Kidney (tissue), 14 donors: Measurements from ENCODE around the gene CORO2B. TPM values are rescaled to one million over a fixed set of nuclear protein-coding genes. Genes with fewer than 3 reads are reported as not detected.

Experiments
- DNase-seq, 5 donors: peaks; one replicate each; pipeline ENCODE4 v3.0.0-alpha.2; 2013 to 2020
- FAIRE-seq: peaks from 2 replicates; lab custom pipeline; 2012; peaks lifted over from hg19 to GRCh38; lab: Jason Lieb, UNC
- H3K27ac ChIP-seq, 2 donors: one replicate each; pipeline ENCODE4 v1.7.0; 2013; ENCODE audit warnings: low read depth in 2 of 2, low read length in 2 of 2, inconsistent platforms in 1 of 2
- H3K27me3 ChIP-seq: one replicate; pipeline ENCODE4 v1.7.1; 2013; ENCODE audit warnings: low read length, inconsistent platforms; ENCODE audit not compliant: control insufficient read depth, insufficient read depth
- H3K36me3 ChIP-seq, 3 donors: one replicate each; pipeline versions ENCODE4 v1.7.0 to v1.7.1; 2013; ENCODE audit warnings: low read length in 3 of 3, control low read depth in 1 of 3, inconsistent platforms in 1 of 3; ENCODE audit not compliant: insufficient read depth in 3 of 3, control insufficient read depth in 2 of 3
- H3K4me1 ChIP-seq, 3 donors: one replicate each; pipeline versions ENCODE4 v1.7.0 to v1.7.1; 2013; ENCODE audit warnings: low read length in 3 of 3, inconsistent platforms in 1 of 3, low read depth in 1 of 3; ENCODE audit not compliant: control insufficient read depth in 2 of 3, insufficient read depth in 2 of 3
- H3K4me3 ChIP-seq, 3 donors: one replicate each; pipeline versions ENCODE4 v1.7.0 to v1.8.1; 2013; ENCODE audit warnings: low read length in 3 of 3, control low read depth in 1 of 3, inconsistent platforms in 1 of 3
- H3K9ac ChIP-seq, 3 donors: one replicate each; pipeline versions ENCODE4 v1.7.0 to v1.7.1; 2013; ENCODE audit warnings: low read length in 3 of 3, control low read depth in 1 of 3, inconsistent platforms in 1 of 3
- H3K9me3 ChIP-seq, 3 donors: one replicate each; pipeline versions ENCODE4 v1.7.0 to v1.7.1; 2013; ENCODE audit warnings: low read length in 3 of 3, control low read depth in 1 of 3, inconsistent platforms in 1 of 3; ENCODE audit not compliant: control insufficient read depth in 2 of 3, insufficient read depth in 1 of 3
- intact Hi-C: fragments of 100-400 bp; cut with DNase I; formaldehyde crosslinking; loops from one replicate; pipeline ENCODE4 v1.11.1; 2022
- polyA plus RNA-seq: library from polyadenylated mRNA; stranded (reverse); fragments of 350-450 nt; fragmentation: Illumina TruSeq; extraction: RNeasy Lipid Tissue Mini Kit (QIAGEN cat#74804); gene quantifications from one replicate; pipeline ENCODE4 v1.2.3, GENCODE V29; 2014; ENCODE audit warnings: low read depth, low replicate concordance; ENCODE audit not compliant: insufficient read depth
- total RNA-seq: library from RNA; stranded (reverse); fragmentation: NEBNext Ultra II Directional; extraction: Animal tissue kit (Norgen Biotek cat#: 25700); gene quantifications from one replicate; pipeline ENCODE4 v1.2.1, GENCODE V29; 2021
- TF ChIP-seq, protein P1 (sequence below): IDR thresholded peaks from 3 replicates; pipeline ENCODE4 v1.5.1; 2012; ENCODE audit warnings: mild to moderate bottlenecking, moderate library complexity, borderline replicate concordance; ENCODE audit not compliant: insufficient read depth; ENCODE audit errors: extremely low read depth
- donor health status: control.
- donor health status: control.
- donor health status: control.
- donor health status: control.
- donor health status: control.
- donor health status: DM: yes; HTN: yes; CAD: no.
- donor health status: Normal renal cell carcinoma (clear cell type).

Gene CORO2B
- total and polyA plus RNA-seq, 2 donors from 2014 or later: 7.9 to 9.0 TPM

DNA sequence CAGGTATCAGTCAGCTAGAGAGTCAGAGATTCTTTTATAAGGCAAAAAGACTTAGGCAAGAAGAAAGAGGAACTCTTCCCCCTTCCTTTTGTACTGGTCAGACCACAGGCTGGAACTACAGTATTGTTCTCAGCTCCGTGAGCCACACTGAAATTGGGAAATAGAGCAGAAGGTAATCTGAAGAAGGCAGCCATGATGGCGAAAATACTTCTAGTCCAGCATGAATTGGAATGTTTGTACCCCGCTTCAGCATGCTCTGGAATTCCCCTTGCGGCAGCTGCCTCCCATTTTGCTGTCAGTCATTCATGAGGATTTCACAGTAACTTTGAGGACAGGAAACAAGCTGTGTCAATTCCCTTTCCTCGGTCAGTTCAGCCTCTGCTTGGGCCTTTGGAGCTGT, 96.2 kb downstream of the CORO2B start:
- Histone ChIP-seq H3K27ac (no peak overlapping the region), H3K4me3 (no peak overlapping the region), H3K9me3 (no peaks in the 10 kb centered on the region), H3K36me3 (no peaks in the 10 kb centered on the region), H3K4me1 (peaks cover 0 to 9% (median 5%) of the 10 kb centered on the region in 3 donors), H3K27me3 (no peaks in the 10 kb centered on the region), H3K9ac (no peak overlapping the region)
- DNase-seq (peak in 2 of 5 donors; percentile 7 to 16), FAIRE-seq (no peak)
- TF ChIP-seq, protein P1, sequence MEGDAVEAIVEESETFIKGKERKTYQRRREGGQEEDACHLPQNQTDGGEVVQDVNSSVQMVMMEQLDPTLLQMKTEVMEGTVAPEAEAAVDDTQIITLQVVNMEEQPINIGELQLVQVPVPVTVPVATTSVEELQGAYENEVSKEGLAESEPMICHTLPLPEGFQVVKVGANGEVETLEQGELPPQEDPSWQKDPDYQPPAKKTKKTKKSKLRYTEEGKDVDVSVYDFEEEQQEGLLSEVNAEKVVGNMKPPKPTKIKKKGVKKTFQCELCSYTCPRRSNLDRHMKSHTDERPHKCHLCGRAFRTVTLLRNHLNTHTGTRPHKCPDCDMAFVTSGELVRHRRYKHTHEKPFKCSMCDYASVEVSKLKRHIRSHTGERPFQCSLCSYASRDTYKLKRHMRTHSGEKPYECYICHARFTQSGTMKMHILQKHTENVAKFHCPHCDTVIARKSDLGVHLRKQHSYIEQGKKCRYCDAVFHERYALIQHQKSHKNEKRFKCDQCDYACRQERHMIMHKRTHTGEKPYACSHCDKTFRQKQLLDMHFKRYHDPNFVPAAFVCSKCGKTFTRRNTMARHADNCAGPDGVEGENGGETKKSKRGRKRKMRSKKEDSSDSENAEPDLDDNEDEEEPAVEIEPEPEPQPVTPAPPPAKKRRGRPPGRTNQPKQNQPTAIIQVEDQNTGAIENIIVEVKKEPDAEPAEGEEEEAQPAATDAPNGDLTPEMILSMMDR: no peak
- intact Hi-C loops: loop anchor here (10.0 kb wide), 1 partner anchor 370 kb away; no protein-coding TSS in a partner anchor

DNA sequence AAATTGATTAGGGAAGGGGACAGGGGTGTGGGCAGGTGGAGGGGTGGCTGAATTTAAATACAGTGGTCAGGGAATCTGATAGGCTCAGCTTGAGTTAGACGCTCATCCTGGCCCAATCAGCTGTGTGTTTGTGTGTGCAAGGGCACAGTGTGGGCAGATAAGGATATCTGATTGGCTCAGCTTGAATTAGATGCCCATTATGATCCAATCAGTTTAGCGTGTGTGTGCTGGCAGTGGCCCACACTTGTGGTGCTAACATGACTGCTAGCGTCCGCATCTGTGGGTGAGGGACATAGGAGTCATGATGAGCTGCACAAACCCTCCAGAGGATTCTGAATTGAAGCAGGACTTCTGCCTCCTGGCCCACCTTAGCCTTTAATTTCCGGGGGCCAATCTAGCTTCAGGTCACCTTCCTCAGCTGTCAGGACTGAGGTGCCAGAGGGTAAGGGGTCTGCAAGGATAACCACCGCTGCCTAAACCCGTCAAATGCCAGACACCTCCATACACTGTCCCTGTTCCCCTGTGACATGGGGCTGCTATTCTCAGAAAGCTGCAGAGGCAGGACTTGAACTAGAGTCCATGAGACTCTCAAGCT, 97.3 kb downstream of the CORO2B start:
- no peak overlapping the region for H3K27ac ChIP-seq
- FAIRE-seq (no peak), DNase-seq (peak in 2 of 5 donors; percentile 19 to 39)
- H3K4me1 ChIP-seq: peaks cover 0 to 9% (median 5%) of the 10 kb centered on the region in 3 donors
- H3K9ac ChIP-seq: no peak overlapping the region
- TF ChIP-seq, protein P1: no peak
- no peaks in the 10 kb centered on the region for H3K9me3 ChIP-seq
- H3K4me3 ChIP-seq: no peak overlapping the region
- intact Hi-C loops: loop anchor here (10.0 kb wide), 1 partner anchor 371 kb away; no protein-coding TSS in a partner anchor
- H3K27me3 ChIP-seq: no peaks in the 10 kb centered on the region
- H3K36me3 ChIP-seq: no peaks in the 10 kb centered on the region

DNA sequence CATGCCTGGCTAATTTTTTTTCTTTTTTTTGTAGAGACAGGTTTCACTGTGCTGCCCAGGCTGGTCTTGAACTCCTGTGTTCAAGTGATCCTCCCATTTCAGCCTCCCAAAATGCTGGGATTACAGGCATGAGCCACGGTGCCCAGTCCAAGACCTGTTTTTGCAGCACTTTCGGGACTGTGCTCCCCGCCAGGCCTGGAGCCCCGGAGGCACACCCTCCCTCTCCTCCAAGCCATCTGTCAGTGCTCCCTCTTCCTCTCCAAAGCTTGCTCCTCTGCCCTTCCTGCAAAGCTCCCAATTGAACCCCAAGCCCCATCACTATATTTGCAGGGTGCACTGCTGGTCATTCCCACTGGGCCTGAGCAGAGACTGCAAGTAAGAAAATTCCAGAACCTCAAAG, 98.1 kb downstream of the CORO2B start:
- no peak overlapping the region for H3K27ac ChIP-seq
- no peaks in the 10 kb centered on the region for H3K27me3 ChIP-seq
- no peak overlapping the region for H3K9ac ChIP-seq
- no peaks in the 10 kb centered on the region for H3K36me3 ChIP-seq
- peaks cover 0 to 9% (median 5%) of the 10 kb centered on the region in 3 donors for H3K4me1 ChIP-seq
- DNase-seq (peak in 2 of 5 donors; percentile 7 to 19), FAIRE-seq (no peak)
- intact Hi-C loops: loop anchor here (10.0 kb wide), 1 partner anchor 372 kb away; no protein-coding TSS in a partner anchor
- no peaks in the 10 kb centered on the region for H3K9me3 ChIP-seq
- H3K4me3 ChIP-seq: no peak overlapping the region
- TF ChIP-seq, protein P1: no peak
